CD14-positive monocyte (primary cell): ENCODE data around the gene MYO3B. TPM values are rescaled to one million over a fixed set of nuclear protein-coding genes. Genes with fewer than 3 reads are reported as not detected.

Experiments
- DNase-seq, 3 donors: peaks; one replicate each; pipeline ENCODE4 v3.0.0-alpha.2; 2011 to 2022
- H2AFZ ChIP-seq: 2 replicates; pipeline ENCODE4 v1.6.0; 2012; ENCODE audit warnings: mild to moderate bottlenecking, low read depth, low read length, inconsistent platforms; ENCODE audit not compliant: insufficient read depth, poor library complexity, severe bottlenecking
- H3K27ac ChIP-seq, 2 donors: 1 replicate in 1 of 2; 2 replicates in 1 of 2; pipeline ENCODE4 v1.5.1; 2012 to 2013; ENCODE audit warnings: low read length in 2 of 2, control low read depth in 1 of 2, inconsistent platforms in 1 of 2, low read depth in 1 of 2, mild to moderate bottlenecking in 1 of 2
- H3K27me3 ChIP-seq, 2 donors: one replicate each; pipeline versions ENCODE4 v1.6.0 to v1.6.1; 2011 to 2013; ENCODE audit warnings: low read length in 2 of 2; ENCODE audit not compliant: control insufficient read depth in 2 of 2, insufficient read depth in 2 of 2
- H3K36me3 ChIP-seq, 2 donors: replicated peaks in 1 of 2; 1 replicate in 1 of 2; 2 replicates in 1 of 2; pipeline versions ENCODE4 v1.5.1 to v1.6.1; 2012 to 2013; ENCODE audit warnings: low read length in 2 of 2, control low read depth in 1 of 2, inconsistent platforms in 1 of 2, mild to moderate bottlenecking in 1 of 2; ENCODE audit not compliant: insufficient read depth in 2 of 2, control insufficient read depth in 1 of 2
- H3K4me1 ChIP-seq, 2 donors: 1 replicate in 1 of 2; 2 replicates in 1 of 2; pipeline versions ENCODE4 v1.5.1 to v1.6.1; 2012 to 2013; ENCODE audit warnings: low read length in 2 of 2, control low read depth in 1 of 2, inconsistent platforms in 1 of 2, mild to moderate bottlenecking in 1 of 2, moderate library complexity in 1 of 2; ENCODE audit not compliant: insufficient read depth in 2 of 2, control insufficient read depth in 1 of 2
- H3K4me2 ChIP-seq: replicated peaks from 2 replicates; pipeline ENCODE3; 2012; ENCODE audit warnings: low read length, moderate library complexity, mild to moderate bottlenecking; ENCODE audit not compliant: poor library complexity, severe bottlenecking; ENCODE audit errors: extremely low read depth
- H3K4me3 ChIP-seq, 3 experiments: fragments of 200-600 bp in 1 of 3; sonication (generic) in 1 of 3; replicated peaks in 1 of 3; 1 replicate in 2 of 3; 2 replicates in 1 of 3; pipeline ENCODE4 v1.5.1; 2011 to 2013; ENCODE audit warnings: low read length in 3 of 3, mild to moderate bottlenecking in 3 of 3, control low read depth in 2 of 3, low read depth in 2 of 3, inconsistent platforms in 1 of 3, moderate library complexity in 1 of 3
- H3K79me2 ChIP-seq: 2 replicates; pipeline ENCODE4 v1.6.0; 2012; ENCODE audit warnings: mild to moderate bottlenecking, control low read depth, inconsistent platforms, low read length, moderate library complexity; ENCODE audit not compliant: insufficient read depth
- H3K9ac ChIP-seq: 2 replicates; pipeline ENCODE4 v1.6.0; 2017; ENCODE audit warnings: low read length, mild to moderate bottlenecking; ENCODE audit not compliant: insufficient read depth, poor library complexity, severe bottlenecking
- H3K9me3 ChIP-seq, 2 donors: replicated peaks in 1 of 2; 1 replicate in 1 of 2; 2 replicates in 1 of 2; pipeline versions ENCODE4 v1.5.1 to v1.6.1; 2012 to 2013; ENCODE audit warnings: low read length in 2 of 2, control low read depth in 1 of 2; ENCODE audit not compliant: control insufficient read depth in 1 of 2, insufficient read depth in 1 of 2
- H4K20me1 ChIP-seq: 2 replicates; pipeline ENCODE4 v1.6.0; 2012; ENCODE audit warnings: mild to moderate bottlenecking, low read length, control low read depth, moderate library complexity; ENCODE audit not compliant: insufficient read depth
- H3K27ac Mint-ChIP-seq, 7 donors: one replicate each; pipeline ENCODE4 v1.8.0; 2020; ENCODE audit warnings: mild to moderate bottlenecking in 7 of 7, mixed read lengths in 7 of 7, moderate library complexity in 6 of 7, inconsistent platforms in 2 of 7
- H3K27me3 Mint-ChIP-seq, 3 donors: one replicate each; pipeline ENCODE4 v1.8.0; 2021 to 2022; ENCODE audit warnings: low read depth in 3 of 3, mild to moderate bottlenecking in 3 of 3, mixed read lengths in 3 of 3, moderate library complexity in 3 of 3, inconsistent platforms in 1 of 3
- H3K36me3 Mint-ChIP-seq, 2 donors: one replicate each; pipeline ENCODE4 v1.8.0; 2020; ENCODE audit warnings: mixed read lengths in 2 of 2, inconsistent platforms in 1 of 2, mild to moderate bottlenecking in 1 of 2
- H3K4me1 Mint-ChIP-seq: one replicate; pipeline ENCODE4 v1.8.0; 2020; ENCODE audit warnings: mild to moderate bottlenecking, mixed read lengths
- H3K4me3 Mint-ChIP-seq, 2 donors: one replicate each; pipeline ENCODE4 v1.8.0; 2020; ENCODE audit warnings: mild to moderate bottlenecking in 2 of 2, mixed read lengths in 2 of 2, moderate library complexity in 1 of 2
- H3K9me3 Mint-ChIP-seq, 7 donors: one replicate each; pipeline ENCODE4 v1.8.0; 2020 to 2022; ENCODE audit warnings: mixed read lengths in 7 of 7, mild to moderate bottlenecking in 6 of 7, moderate library complexity in 6 of 7, inconsistent platforms in 2 of 7
- WGBS: methylation state at CpG from one replicate; pipeline ENCODE4 v1.1.5; 2013; ENCODE audit warnings: missing lambda C conversion rate; ENCODE audit not compliant: insufficient coverage; 5-methylcytosine and 5-hydroxymethylcytosine counted together
- intact Hi-C, 2 donors: fragments of 100-400 bp; cut with micrococcal nuclease; formaldehyde crosslinking; loops; one replicate each; pipeline versions ENCODE4 v1.15.0 to v1.15.1; 2023
- polyA plus RNA-seq, 3 donors: library from polyadenylated mRNA; depleted of rRNA in 1 of 3; unstranded in 2 of 3; stranded (reverse) in 1 of 3; fragments of 300-500 nt in 2 of 3; fragments of >200 nt in 1 of 3; fragmentation: Illumina TruSeq in 2 of 3; gene quantifications; 1 replicate in 2 of 3; 2 replicates in 1 of 3; pipeline ENCODE4 v1.2.3, GENCODE V29; 2012 to 2021
- TF ChIP-seq, protein P1 (sequence below): fragments of 200-600 bp; IDR thresholded peaks from one replicate; pipeline ENCODE4 v1.8.0; 2022; ENCODE audit warnings: antibody characterized with exemption, mild to moderate bottlenecking

MYO3B gene
- polyA plus RNA-seq, 3 donors: not detected

DNA sequence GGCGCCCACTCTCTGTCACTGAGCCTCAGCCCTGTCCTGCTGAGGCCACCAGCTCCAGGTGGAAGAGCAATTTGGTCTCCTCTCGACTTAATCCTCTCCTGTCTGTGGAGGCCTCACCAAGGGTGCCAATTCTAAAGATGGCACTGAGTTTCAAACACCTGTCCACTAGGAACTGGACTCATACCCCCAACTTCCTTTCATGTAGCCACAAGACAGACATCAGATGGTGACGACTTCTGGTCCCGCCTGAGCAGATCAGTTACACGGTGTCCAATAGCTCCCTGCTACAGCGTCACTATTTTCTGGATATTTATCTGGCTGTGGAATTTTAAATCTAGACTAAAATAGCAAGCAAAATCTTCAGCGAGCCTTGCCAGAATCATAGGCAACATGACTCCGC lies 512.7 kb downstream of the MYO3B start:
- H2AFZ ChIP-seq: no peak overlapping the region
- no peaks in the 10 kb centered on the region for H3K36me3 ChIP-seq
- no peaks in the 10 kb centered on the region for H4K20me1 ChIP-seq
- no peak overlapping the region for H3K4me3 ChIP-seq
- no peak overlapping the region for H3K4me2 ChIP-seq
- H3K9ac ChIP-seq: no peak overlapping the region
- no peak overlapping the region for H3K27ac ChIP-seq
- Mint-ChIP-seq H3K9me3 (no peaks in the 10 kb centered on the region), H3K4me3 (no peak overlapping the region), H3K27me3 (peaks cover 9 to 18% (median 10%) of the 10 kb centered on the region in 3 donors), H3K4me1 (no peaks in the 10 kb centered on the region), H3K27ac (no peak overlapping the region), H3K36me3 (no peaks in the 10 kb centered on the region)
- H3K79me2 ChIP-seq: no peaks in the 10 kb centered on the region
- no peak for DNase-seq
- intact Hi-C loops: no loop called here
- TF ChIP-seq, protein P1, sequence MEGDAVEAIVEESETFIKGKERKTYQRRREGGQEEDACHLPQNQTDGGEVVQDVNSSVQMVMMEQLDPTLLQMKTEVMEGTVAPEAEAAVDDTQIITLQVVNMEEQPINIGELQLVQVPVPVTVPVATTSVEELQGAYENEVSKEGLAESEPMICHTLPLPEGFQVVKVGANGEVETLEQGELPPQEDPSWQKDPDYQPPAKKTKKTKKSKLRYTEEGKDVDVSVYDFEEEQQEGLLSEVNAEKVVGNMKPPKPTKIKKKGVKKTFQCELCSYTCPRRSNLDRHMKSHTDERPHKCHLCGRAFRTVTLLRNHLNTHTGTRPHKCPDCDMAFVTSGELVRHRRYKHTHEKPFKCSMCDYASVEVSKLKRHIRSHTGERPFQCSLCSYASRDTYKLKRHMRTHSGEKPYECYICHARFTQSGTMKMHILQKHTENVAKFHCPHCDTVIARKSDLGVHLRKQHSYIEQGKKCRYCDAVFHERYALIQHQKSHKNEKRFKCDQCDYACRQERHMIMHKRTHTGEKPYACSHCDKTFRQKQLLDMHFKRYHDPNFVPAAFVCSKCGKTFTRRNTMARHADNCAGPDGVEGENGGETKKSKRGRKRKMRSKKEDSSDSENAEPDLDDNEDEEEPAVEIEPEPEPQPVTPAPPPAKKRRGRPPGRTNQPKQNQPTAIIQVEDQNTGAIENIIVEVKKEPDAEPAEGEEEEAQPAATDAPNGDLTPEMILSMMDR: no peak
- no peaks in the 10 kb centered on the region for H3K27me3 ChIP-seq
- WGBS: 90% methylated on average over 4 of the region's 8 CpGs
- H3K9me3 ChIP-seq: no peaks in the 10 kb centered on the region
- H3K4me1 ChIP-seq: no peaks in the 10 kb centered on the region

DNA sequence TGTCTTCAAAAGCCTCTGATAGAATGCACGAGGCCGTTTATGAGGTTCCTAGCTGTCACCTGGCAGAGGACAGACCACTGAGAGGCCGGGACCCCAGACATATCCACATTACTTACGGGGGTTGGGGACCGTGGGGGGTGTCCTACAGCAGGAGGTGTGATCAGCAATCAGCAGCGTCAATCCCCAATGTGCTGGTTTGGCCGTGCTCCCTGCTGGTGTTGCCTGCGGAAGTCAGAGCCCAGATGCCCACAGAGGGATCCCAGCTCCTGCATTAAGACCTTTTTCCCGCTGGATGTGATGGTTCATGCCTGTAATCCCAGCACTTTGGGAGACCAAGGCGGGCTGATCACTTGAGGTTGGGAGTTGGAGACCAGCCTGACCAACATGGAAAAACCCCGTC lies 516.4 kb downstream of the MYO3B start:
- WGBS: 78% methylated on average over 3 of the region's 11 CpGs
- H3K4me1 Mint-ChIP-seq: no peaks in the 10 kb centered on the region
- H3K27me3 Mint-ChIP-seq: peaks cover 7 to 17% (median 13%) of the 10 kb centered on the region in 3 donors
- no peak overlapping the region for H3K27ac ChIP-seq
- intact Hi-C loops: no loop called here
- H3K9me3 ChIP-seq: no peaks in the 10 kb centered on the region
- H3K27ac Mint-ChIP-seq: no peak overlapping the region
- no peaks in the 10 kb centered on the region for H3K4me1 ChIP-seq
- no peak for DNase-seq
- H4K20me1 ChIP-seq: no peaks in the 10 kb centered on the region
- no peaks in the 10 kb centered on the region for H3K36me3 Mint-ChIP-seq
- TF ChIP-seq, protein P1: no peak
- H3K36me3 ChIP-seq: no peaks in the 10 kb centered on the region
- no peak overlapping the region for H3K4me2 ChIP-seq
- H3K4me3 Mint-ChIP-seq: no peak overlapping the region
- H3K4me3 ChIP-seq: no peak overlapping the region
- H3K9me3 Mint-ChIP-seq: no peaks in the 10 kb centered on the region
- H3K27me3 ChIP-seq: no peaks in the 10 kb centered on the region
- no peak overlapping the region for H3K9ac ChIP-seq
- no peak overlapping the region for H2AFZ ChIP-seq
- H3K79me2 ChIP-seq: no peaks in the 10 kb centered on the region
